ENCODE measurements around the gene IL18RAP.

GRCh38 chr2:102485147-102485785 lies 62.3 kb downstream of the IL18RAP start:
- TF ChIP-seq CTCF (IDR thresholded peaks at IDR 0.05) (no peak), EZH2phosphoT487 (IDR thresholded peaks at IDR 0.05) (no peak)

Measured in neural progenitor cell (in vitro differentiated cells).